GM18951 (cell line): ENCODE results near the gene MAPK14.

Experiments used
- POLR2A ChIP-seq: IDR thresholded peaks from 4 replicates; pipeline ENCODE4 v1.6.1; 2011; ENCODE audit warnings: mild to moderate bottlenecking; ENCODE audit not compliant: insufficient read length, insufficient read depth; ENCODE audit errors: extremely low read depth
- in situ Hi-C: fragments of 300-500 bp; cut with MboI; formaldehyde crosslinking; loops from one replicate; pipeline ENCODE4 v1.12.0; 2022; ENCODE audit warnings: low sequenced_read_pairs, mixed read lengths, inconsistent platforms; ENCODE audit not compliant: unreplicated experiment

Gene MAPK14

DNA sequence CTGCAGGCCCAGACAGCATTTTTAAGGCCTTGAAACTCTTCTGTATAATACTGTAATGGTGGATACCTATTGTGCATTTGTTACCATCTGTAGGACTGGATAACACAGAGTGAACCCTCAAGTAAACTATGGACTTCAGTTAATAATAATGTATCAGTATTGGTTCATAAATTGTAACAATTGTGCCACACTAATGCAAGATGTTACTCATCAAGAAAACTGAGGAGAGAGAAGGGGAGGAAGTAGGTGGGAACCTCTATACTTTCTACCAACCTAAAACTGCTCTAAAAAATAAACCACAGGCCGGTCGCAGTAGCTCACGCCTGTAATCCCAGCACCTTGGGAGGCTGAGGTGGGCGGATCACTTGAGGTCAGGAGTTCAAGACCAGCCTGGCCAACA lies 113.5 kb downstream of the MAPK14 start:
- TF ChIP-seq POLR2A = no peak
- in situ Hi-C loops = no loop called here

- in situ Hi-C loops = no loop called here
- TF ChIP-seq POLR2A = no peak
These were observed 114.4 kb downstream of the MAPK14 start for GRCh38 chr6:36141961-36142360.

DNA sequence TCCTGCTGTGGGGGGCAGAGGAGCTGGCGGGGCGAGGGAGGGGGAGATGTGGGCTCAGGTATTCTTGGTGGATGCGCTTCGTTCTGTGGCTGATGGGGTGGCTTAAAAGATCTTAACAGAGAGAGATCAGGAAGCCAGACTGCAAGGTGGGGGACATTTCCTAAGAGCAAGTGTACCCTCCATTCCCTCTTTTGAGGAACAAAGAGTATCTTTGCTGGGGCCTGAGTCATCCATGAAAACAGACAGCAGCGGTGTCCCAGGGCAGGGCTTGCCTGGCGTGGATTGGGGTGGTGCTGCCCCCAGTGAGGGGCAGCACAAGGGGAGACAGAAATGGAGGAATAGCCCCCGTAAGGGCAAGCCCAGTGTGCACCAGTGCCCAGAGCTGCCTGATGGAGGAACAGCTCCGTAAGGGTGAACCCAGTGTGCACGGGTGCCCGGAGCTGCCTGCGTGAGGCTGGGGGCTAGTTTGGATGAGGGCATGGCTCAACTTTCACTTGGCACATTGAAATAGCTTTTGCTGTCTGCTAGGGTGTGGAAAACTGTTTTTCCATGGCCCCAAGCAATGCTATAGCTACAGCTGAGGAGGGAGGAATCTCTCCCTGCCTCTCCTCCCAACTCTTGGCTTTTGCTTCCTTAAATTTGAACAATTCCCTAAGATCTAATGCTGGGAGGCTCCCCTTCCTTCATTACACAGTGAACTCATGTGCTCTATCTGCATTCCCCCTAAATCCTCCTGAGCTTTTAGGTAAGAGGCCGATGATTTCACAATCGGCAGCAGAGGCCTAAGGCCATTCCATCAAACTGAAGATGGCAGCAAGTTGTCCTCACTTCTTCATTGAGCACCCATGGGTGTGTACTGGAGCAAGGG lies 115.6 kb downstream of the MAPK14 start:
- in situ Hi-C loops = no loop called here

DNA sequence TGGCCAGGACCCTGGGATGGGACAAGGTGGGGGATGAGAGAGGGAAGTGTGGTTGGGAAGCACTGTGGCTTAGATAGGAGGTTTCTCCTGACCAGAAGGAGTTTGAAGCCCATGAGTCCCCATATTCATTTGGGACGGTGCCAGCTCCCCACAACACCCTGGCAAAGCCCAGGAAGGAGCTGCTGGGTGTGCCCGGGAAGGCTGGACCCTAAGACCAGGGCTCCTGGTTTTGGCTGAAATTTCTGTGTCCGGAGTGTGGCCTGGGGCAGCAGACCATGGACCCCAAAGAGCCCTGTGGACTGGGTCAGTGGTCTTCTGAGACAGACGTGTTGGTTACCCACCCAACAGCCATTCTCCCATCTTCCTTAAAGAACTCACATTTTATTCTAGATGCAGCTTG lies 117.9 kb downstream of the MAPK14 start:
- TF ChIP-seq POLR2A = no peak

More for the DNA sequence above, 115.6 kb downstream of the MAPK14 start:
- no peak for TF ChIP-seq POLR2A

GRCh38 chr6:36147294-36147693 lies 119.7 kb downstream of the MAPK14 start:
- no peak for TF ChIP-seq POLR2A
- in situ Hi-C loops = no loop called here

More for the DNA sequence above, 117.9 kb downstream of the MAPK14 start:
- in situ Hi-C loops = no loop called here

GRCh38 chr6:36149476-36149875 lies 121.9 kb downstream of the MAPK14 start:
- no peak for TF ChIP-seq POLR2A
- in situ Hi-C loops = no loop called here

DNA sequence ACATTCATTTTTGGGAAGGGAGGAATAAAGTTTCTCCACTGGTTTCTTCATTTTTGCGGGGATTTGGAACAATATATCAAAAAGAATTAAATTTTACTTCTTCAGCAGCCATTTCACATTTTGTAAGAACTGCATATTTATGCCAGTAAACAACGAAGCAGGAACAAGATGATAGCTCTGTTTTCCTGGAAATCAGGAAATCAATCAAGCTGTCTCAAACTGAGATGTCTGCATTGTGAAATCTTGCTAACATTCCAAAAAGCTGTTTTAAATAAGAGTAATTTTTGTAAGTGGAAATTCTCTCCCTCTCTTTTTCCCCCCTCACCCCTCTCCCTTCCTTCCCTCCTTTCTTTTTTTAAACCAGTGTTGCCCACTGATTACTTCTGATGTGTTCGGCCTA lies 122.7 kb downstream of the MAPK14 start:
- in situ Hi-C loops = no loop called here
- TF ChIP-seq POLR2A = no peak

DNA sequence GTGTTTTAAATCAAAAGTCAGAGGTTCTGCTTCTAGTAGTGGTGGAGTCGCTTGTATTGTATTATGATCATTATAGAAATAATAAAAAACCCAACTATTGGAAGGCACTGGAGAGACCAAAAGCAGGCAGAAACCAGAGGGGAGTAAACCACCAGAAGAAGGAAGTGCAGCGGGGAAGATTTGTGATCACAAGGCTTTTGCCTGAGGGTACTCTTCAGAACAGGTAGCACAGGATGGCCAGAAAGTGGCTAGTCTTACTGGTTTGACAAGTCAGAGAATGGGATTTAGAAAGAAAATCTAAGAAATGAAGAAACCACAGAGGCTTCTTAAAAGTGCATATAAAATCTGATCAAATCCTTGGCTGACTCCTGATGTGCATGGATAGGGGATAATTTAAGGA lies 126.7 kb downstream of the MAPK14 start:
- in situ Hi-C loops = no loop called here

GRCh38 chr6:36155662-36156061 lies 128.1 kb downstream of the MAPK14 start:
- no peak for TF ChIP-seq POLR2A
- in situ Hi-C loops = no loop called here

More for the DNA sequence above, 126.7 kb downstream of the MAPK14 start:
- TF ChIP-seq POLR2A = no peak

DNA sequence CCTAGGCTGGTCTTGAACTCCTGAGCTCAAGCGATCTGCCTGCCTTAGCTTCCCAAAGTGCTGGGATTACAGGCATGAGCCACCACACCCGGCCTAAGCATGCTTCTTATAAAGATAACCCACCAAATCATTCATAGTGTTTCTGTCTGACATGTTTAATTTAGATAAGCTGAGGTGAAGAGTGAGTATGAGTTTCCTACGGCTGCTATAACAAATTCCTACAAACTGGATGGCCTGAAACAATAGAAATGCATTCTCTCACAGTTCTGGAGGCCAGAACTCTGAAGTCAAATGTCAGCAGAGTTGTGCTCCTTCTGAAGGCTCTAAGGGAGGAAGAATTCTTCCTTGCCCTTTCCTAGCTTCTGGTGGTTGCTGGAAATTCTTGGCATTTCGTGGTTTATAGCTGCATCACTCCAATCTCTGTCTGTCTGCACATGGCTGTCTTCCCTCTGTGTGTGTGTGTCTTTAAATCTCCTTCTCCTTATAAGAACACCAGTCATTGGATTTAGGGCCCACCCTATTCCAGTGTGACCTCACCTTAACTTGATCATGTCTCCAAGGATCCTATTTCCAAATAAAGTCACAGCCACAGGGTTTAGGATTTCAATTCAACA lies 132.6 kb downstream of the MAPK14 start:
- TF ChIP-seq POLR2A = no peak
- in situ Hi-C loops = no loop called here
